ENCODE data around the gene SIPA1. TPM values are rescaled to one million over a fixed set of nuclear protein-coding genes. Genes with fewer than 3 reads are reported as not detected.

SIPA1 gene
- total RNA-seq, 1 experiment from 2014 or later = 10.4 TPM

Other genes with a start within 250 kb of the SIPA1 start
- 20.6 and 28.9 TPM in 2 replicates for gene NEAT1, start 215.3 kb upstream of the SIPA1 start, total RNA-seq (2014; rRNA removed; shearing (Covaris generic))
- 1,067 and 1,084 TPM in 2 replicates for gene MALAT1, start 139.1 kb upstream of the SIPA1 start, total RNA-seq (2014; rRNA removed; shearing (Covaris generic))
- 65.6 and 70.6 TPM in 2 replicates for gene SCYL1, start 113.0 kb upstream of the SIPA1 start, total RNA-seq (2014; rRNA removed; shearing (Covaris generic))
- 13.2 and 25.6 TPM in 2 replicates for gene LTBP3, start 79.7 kb upstream of the SIPA1 start, total RNA-seq (2014; rRNA removed; shearing (Covaris generic))
- gene ZNRD2, start 67.6 kb upstream of the SIPA1 start, total RNA-seq (2014; rRNA removed; shearing (Covaris generic)) = 46.9 and 57.0 TPM in 2 replicates
- gene FAM89B, start 65.6 kb upstream of the SIPA1 start, total RNA-seq (2014; rRNA removed; shearing (Covaris generic)) = 39.2 and 62.8 TPM in 2 replicates
- 50.1 and 83.3 TPM in 2 replicates for gene EHBP1L1, start 62.0 kb upstream of the SIPA1 start, total RNA-seq (2014; rRNA removed; shearing (Covaris generic))
- gene KCNK7, start 42.3 kb upstream of the SIPA1 start, total RNA-seq (2014; rRNA removed; shearing (Covaris generic)) = 0.86 TPM in 1 of 2 replicates, not detected in the other
- gene MAP3K11, start 23.9 kb upstream of the SIPA1 start, total RNA-seq (2014; rRNA removed; shearing (Covaris generic)) = 38.2 and 39.2 TPM in 2 replicates
- gene PCNX3, start 22.3 kb upstream of the SIPA1 start, total RNA-seq (2014; rRNA removed; shearing (Covaris generic)) = 19.6 and 20.1 TPM in 2 replicates
- gene RELA, start 24.8 kb downstream of the SIPA1 start, total RNA-seq (2014; rRNA removed; shearing (Covaris generic)) = 24.9 and 29.7 TPM in 2 replicates
- 26.1 and 37.3 TPM in 2 replicates for gene KAT5, start 74.2 kb downstream of the SIPA1 start, total RNA-seq (2014; rRNA removed; shearing (Covaris generic))
- gene RNASEH2C, start 82.7 kb downstream of the SIPA1 start, total RNA-seq (2014; rRNA removed; shearing (Covaris generic)) = 81.0 and 84.7 TPM in 2 replicates
- 13.2 and 14.8 TPM in 2 replicates for gene AP5B1, start 142.9 kb downstream of the SIPA1 start, total RNA-seq (2014; rRNA removed; shearing (Covaris generic))
- not detected in 2 replicates for gene OVOL1, start 149.0 kb downstream of the SIPA1 start, total RNA-seq (2014; rRNA removed; shearing (Covaris generic))
- gene SNX32, start 195.9 kb downstream of the SIPA1 start, total RNA-seq (2014; rRNA removed; shearing (Covaris generic)) = not detected in 2 replicates
- 1,263 and 1,396 TPM in 2 replicates for gene CFL1, start 220.1 kb downstream of the SIPA1 start, total RNA-seq (2014; rRNA removed; shearing (Covaris generic))
- 27.1 and 35.3 TPM in 2 replicates for gene MUS81, start 222.3 kb downstream of the SIPA1 start, total RNA-seq (2014; rRNA removed; shearing (Covaris generic))
- 48.5 and 56.8 TPM in 2 replicates for gene EFEMP2, start 234.7 kb downstream of the SIPA1 start, total RNA-seq (2014; rRNA removed; shearing (Covaris generic))
- 0.79 and 1.8 TPM in 2 replicates for gene CTSW, start 241.7 kb downstream of the SIPA1 start, total RNA-seq (2014; rRNA removed; shearing (Covaris generic))